ENCODE results near the gene OR13J1. TPM values are rescaled to one million over a fixed set of nuclear protein-coding genes. Genes with fewer than 3 reads are reported as not detected.

OR13J1 gene
- total RNA-seq, 1 experiment from 2014 or later: not detected

- Histone ChIP-seq H3K79me2 (ENCODE audit: low read length) (no peaks in the 10 kb centered on the region), H3K4me3 (ENCODE audit: low read length) (no peak overlapping the region), H3K4me2 (ENCODE audit: low read depth, low read length, poor library complexity, severe bottlenecking) (no peak overlapping the region), H2AFZ (ENCODE audit: low read length) (no peak overlapping the region), H3K9me2 (replicated peaks; ENCODE audit: insufficient read depth, low read length) (no peaks in the 10 kb centered on the region), H4K20me1 (ENCODE audit: insufficient read depth, low read depth, low read length) (no peaks in the 10 kb centered on the region), H3K36me3 (ENCODE audit: insufficient read depth, low read length) (no peaks in the 10 kb centered on the region), H3K4me1 (ENCODE audit: low read length) (no peaks in the 10 kb centered on the region), H3K9ac (ENCODE audit: low read length) (no peak overlapping the region), H3K27ac (ENCODE audit: low read length) (no peak overlapping the region), H3K9me3 (ENCODE audit: low read length) (no peaks in the 10 kb centered on the region), H3K27me3 (ENCODE audit: low read length) (no peaks in the 10 kb centered on the region)
- DNase-seq: no peak
Observed at GRCh38 chr9:35871545-35871944, 1.3 kb upstream of the OR13J1 start.

- H4K20me1 ChIP-seq (ENCODE audit: insufficient read depth, low read depth, low read length): no peaks in the 10 kb centered on the region
- no peak overlapping the region for H3K9ac ChIP-seq (ENCODE audit: low read length)
Observed at GRCh38 chr9:35869621-35870216, 482 bp downstream of the OR13J1 start.

GRCh38 chr9:35868933-35869332, 1.3 kb downstream of the OR13J1 start:
- H3K27ac ChIP-seq (ENCODE audit: low read length): no peak overlapping the region
- H4K20me1 ChIP-seq (ENCODE audit: insufficient read depth, low read depth, low read length): no peaks in the 10 kb centered on the region
- H3K79me2 ChIP-seq (ENCODE audit: low read length): no peaks in the 10 kb centered on the region
- no peak overlapping the region for H3K4me2 ChIP-seq (ENCODE audit: low read depth, low read length, poor library complexity, severe bottlenecking)
- no peak overlapping the region for H3K4me3 ChIP-seq (ENCODE audit: low read length)
- no peaks in the 10 kb centered on the region for H3K9me2 ChIP-seq (replicated peaks; ENCODE audit: insufficient read depth, low read length)
- H3K4me1 ChIP-seq (ENCODE audit: low read length): no peaks in the 10 kb centered on the region
- DNase-seq: no peak
- H3K9ac ChIP-seq (ENCODE audit: low read length): no peak overlapping the region
- no peaks in the 10 kb centered on the region for H3K36me3 ChIP-seq (ENCODE audit: insufficient read depth, low read length)
- H3K9me3 ChIP-seq (ENCODE audit: low read length): no peaks in the 10 kb centered on the region
- H3K27me3 ChIP-seq (ENCODE audit: low read length): no peaks in the 10 kb centered on the region
- no peak overlapping the region for H2AFZ ChIP-seq (ENCODE audit: low read length)

More at GRCh38 chr9:35869621-35870216, 482 bp downstream of the OR13J1 start:
- Histone ChIP-seq H3K36me3 (ENCODE audit: insufficient read depth, low read length) (no peaks in the 10 kb centered on the region), H3K79me2 (ENCODE audit: low read length) (no peaks in the 10 kb centered on the region), H3K27ac (ENCODE audit: low read length) (no peak overlapping the region), H3K27me3 (ENCODE audit: low read length) (no peaks in the 10 kb centered on the region), H3K9me3 (ENCODE audit: low read length) (no peaks in the 10 kb centered on the region), H3K4me3 (ENCODE audit: low read length) (no peak overlapping the region), H2AFZ (ENCODE audit: low read length) (no peak overlapping the region), H3K4me1 (ENCODE audit: low read length) (no peaks in the 10 kb centered on the region), H3K9me2 (replicated peaks; ENCODE audit: insufficient read depth, low read length) (no peaks in the 10 kb centered on the region), H3K4me2 (ENCODE audit: low read depth, low read length, poor library complexity, severe bottlenecking) (no peak overlapping the region)
- DNase-seq: no peak

- no peaks in the 10 kb centered on the region for H3K4me1 ChIP-seq (ENCODE audit: low read length)
- H3K9ac ChIP-seq (ENCODE audit: low read length): no peak overlapping the region
- H3K27ac ChIP-seq (ENCODE audit: low read length): no peak overlapping the region
- no peaks in the 10 kb centered on the region for H3K9me2 ChIP-seq (replicated peaks; ENCODE audit: insufficient read depth, low read length)
- no peak overlapping the region for H3K4me2 ChIP-seq (ENCODE audit: low read depth, low read length, poor library complexity, severe bottlenecking)
- H2AFZ ChIP-seq (ENCODE audit: low read length): no peak overlapping the region
- no peaks in the 10 kb centered on the region for H3K27me3 ChIP-seq (ENCODE audit: low read length)
- DNase-seq: no peak
- H3K9me3 ChIP-seq (ENCODE audit: low read length): no peaks in the 10 kb centered on the region
- no peaks in the 10 kb centered on the region for H3K36me3 ChIP-seq (ENCODE audit: insufficient read depth, low read length)
- H3K79me2 ChIP-seq (ENCODE audit: low read length): no peaks in the 10 kb centered on the region
- H4K20me1 ChIP-seq (ENCODE audit: insufficient read depth, low read depth, low read length): no peaks in the 10 kb centered on the region
- H3K4me3 ChIP-seq (ENCODE audit: low read length): no peak overlapping the region
Observed at GRCh38 chr9:35867538-35867937, 2.7 kb downstream of the OR13J1 start.

- no peaks in the 10 kb centered on the region for H3K36me3 ChIP-seq (ENCODE audit: insufficient read depth, low read length)
- no peak overlapping the region for H3K4me3 ChIP-seq (ENCODE audit: low read length)
- no peaks in the 10 kb centered on the region for H3K4me1 ChIP-seq (ENCODE audit: low read length)
- no peaks in the 10 kb centered on the region for H3K79me2 ChIP-seq (ENCODE audit: low read length)
- H3K9me2 ChIP-seq (replicated peaks; ENCODE audit: insufficient read depth, low read length): no peaks in the 10 kb centered on the region
- no peak overlapping the region for H3K9ac ChIP-seq (ENCODE audit: low read length)
- no peak for DNase-seq
- H3K27ac ChIP-seq (ENCODE audit: low read length): no peak overlapping the region
- no peaks in the 10 kb centered on the region for H3K27me3 ChIP-seq (ENCODE audit: low read length)
- no peaks in the 10 kb centered on the region for H4K20me1 ChIP-seq (ENCODE audit: insufficient read depth, low read depth, low read length)
- no peak overlapping the region for H2AFZ ChIP-seq (ENCODE audit: low read length)
- H3K4me2 ChIP-seq (ENCODE audit: low read depth, low read length, poor library complexity, severe bottlenecking): no peak overlapping the region
- no peaks in the 10 kb centered on the region for H3K9me3 ChIP-seq (ENCODE audit: low read length)
Observed at GRCh38 chr9:35864695-35865255, 5.4 kb downstream of the OR13J1 start.

GRCh38 chr9:35863583-35863982, 6.6 kb downstream of the OR13J1 start:
- no peaks in the 10 kb centered on the region for H3K36me3 ChIP-seq (ENCODE audit: insufficient read depth, low read length)
- no peaks in the 10 kb centered on the region for H3K9me2 ChIP-seq (replicated peaks; ENCODE audit: insufficient read depth, low read length)
- H2AFZ ChIP-seq (ENCODE audit: low read length): no peak overlapping the region
- H3K4me1 ChIP-seq (ENCODE audit: low read length): no peaks in the 10 kb centered on the region
- no peaks in the 10 kb centered on the region for H3K27me3 ChIP-seq (ENCODE audit: low read length)
- DNase-seq: peak; percentile 51
- H3K9ac ChIP-seq (ENCODE audit: low read length): no peak overlapping the region
- H3K79me2 ChIP-seq (ENCODE audit: low read length): no peaks in the 10 kb centered on the region
- no peak overlapping the region for H3K4me3 ChIP-seq (ENCODE audit: low read length)
- no peaks in the 10 kb centered on the region for H4K20me1 ChIP-seq (ENCODE audit: insufficient read depth, low read depth, low read length)
- no peaks in the 10 kb centered on the region for H3K9me3 ChIP-seq (ENCODE audit: low read length)
- H3K27ac ChIP-seq (ENCODE audit: low read length): no peak overlapping the region
- H3K4me2 ChIP-seq (ENCODE audit: low read depth, low read length, poor library complexity, severe bottlenecking): no peak overlapping the region

GRCh38 chr9:35862328-35862727, 7.9 kb downstream of the OR13J1 start:
- no peak overlapping the region for H2AFZ ChIP-seq (ENCODE audit: low read length)
- H3K9me3 ChIP-seq (ENCODE audit: low read length): no peaks in the 10 kb centered on the region
- H3K79me2 ChIP-seq (ENCODE audit: low read length): no peaks in the 10 kb centered on the region
- H3K4me2 ChIP-seq (ENCODE audit: low read depth, low read length, poor library complexity, severe bottlenecking): no peak overlapping the region
- no peaks in the 10 kb centered on the region for H3K36me3 ChIP-seq (ENCODE audit: insufficient read depth, low read length)
- H3K27ac ChIP-seq (ENCODE audit: low read length): no peak overlapping the region
- H3K27me3 ChIP-seq (ENCODE audit: low read length): no peaks in the 10 kb centered on the region
- no peak for DNase-seq
- H3K4me1 ChIP-seq (ENCODE audit: low read length): no peaks in the 10 kb centered on the region
- H3K9me2 ChIP-seq (replicated peaks; ENCODE audit: insufficient read depth, low read length): no peaks in the 10 kb centered on the region
- no peak overlapping the region for H3K9ac ChIP-seq (ENCODE audit: low read length)
- H4K20me1 ChIP-seq (ENCODE audit: insufficient read depth, low read depth, low read length): no peaks in the 10 kb centered on the region
- no peak overlapping the region for H3K4me3 ChIP-seq (ENCODE audit: low read length)

GRCh38 chr9:35861161-35861897, 8.9 kb downstream of the OR13J1 start:
- no peaks in the 10 kb centered on the region for H3K9me3 ChIP-seq (ENCODE audit: low read length)
- H4K20me1 ChIP-seq (ENCODE audit: insufficient read depth, low read depth, low read length): no peaks in the 10 kb centered on the region
- no peak overlapping the region for H2AFZ ChIP-seq (ENCODE audit: low read length)
- H3K27ac ChIP-seq (ENCODE audit: low read length): no peak overlapping the region
- H3K4me1 ChIP-seq (ENCODE audit: low read length): no peaks in the 10 kb centered on the region
- no peaks in the 10 kb centered on the region for H3K27me3 ChIP-seq (ENCODE audit: low read length)
- H3K9me2 ChIP-seq (replicated peaks; ENCODE audit: insufficient read depth, low read length): no peaks in the 10 kb centered on the region
- H3K4me2 ChIP-seq (ENCODE audit: low read depth, low read length, poor library complexity, severe bottlenecking): no peak overlapping the region
- H3K9ac ChIP-seq (ENCODE audit: low read length): no peak overlapping the region
- no peaks in the 10 kb centered on the region for H3K36me3 ChIP-seq (ENCODE audit: insufficient read depth, low read length)
- DNase-seq: no peak
- no peak overlapping the region for H3K4me3 ChIP-seq (ENCODE audit: low read length)
- H3K79me2 ChIP-seq (ENCODE audit: low read length): no peaks in the 10 kb centered on the region

All from Karpas-422 (cell line).